A172 (cell line): ENCODE results near the gene GPR158. TPM values are rescaled to one million over a fixed set of nuclear protein-coding genes. Genes with fewer than 3 reads are reported as not detected.
"Not testable (repeated sequence)": the region's sequence is repeated elsewhere in the genome, so short reads cannot be mapped to it uniquely, and the experiment has no call there.

Experiments
- DNase-seq: peaks from one replicate; pipeline ENCODE4 v3.0.0-alpha.2; 2015; ENCODE audit warnings: low spot score
- total RNA-seq: library from RNA; depleted of rRNA; stranded (reverse); fragments of >200 nt; shearing (Covaris generic); gene quantifications from 2 replicates; pipeline ENCODE4 v1.2.3, GENCODE V29; 2014

GPR158 gene
- total RNA-seq, 1 experiment from 2014 or later = 7.1 TPM

DNA sequence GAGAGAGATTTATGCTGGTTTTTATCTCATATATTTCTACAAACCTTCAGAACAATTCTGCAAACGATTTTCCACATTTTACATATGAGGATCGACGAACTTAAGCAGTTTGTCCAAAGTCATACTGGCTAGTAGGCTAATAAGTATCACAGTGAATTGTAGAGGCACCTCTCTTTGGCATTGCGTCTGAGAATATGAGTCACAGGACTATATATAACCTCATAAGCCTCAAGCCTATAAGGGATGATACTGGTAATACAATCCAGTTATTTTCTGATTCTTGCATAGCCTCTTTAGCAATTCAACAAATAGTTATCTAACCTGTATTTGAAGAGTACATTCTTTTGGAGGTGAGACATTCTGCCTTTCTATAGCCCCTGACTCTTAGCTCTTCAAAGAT lies 129.8 kb downstream of the GPR158 start:
- DNase-seq = peak; percentile 25

- no peak for DNase-seq
Measured at GRCh38 chr10:25306386-25306785, 131.6 kb downstream of the GPR158 start.

GRCh38 chr10:25308278-25308677 lies 133.5 kb downstream of the GPR158 start:
- no peak for DNase-seq

- peak; percentile 31 for DNase-seq
Measured at GRCh38 chr10:25317596-25318211, 142.9 kb downstream of the GPR158 start.

GRCh38 chr10:25327273-25327672 lies 152.5 kb downstream of the GPR158 start:
- no peak for DNase-seq

DNA sequence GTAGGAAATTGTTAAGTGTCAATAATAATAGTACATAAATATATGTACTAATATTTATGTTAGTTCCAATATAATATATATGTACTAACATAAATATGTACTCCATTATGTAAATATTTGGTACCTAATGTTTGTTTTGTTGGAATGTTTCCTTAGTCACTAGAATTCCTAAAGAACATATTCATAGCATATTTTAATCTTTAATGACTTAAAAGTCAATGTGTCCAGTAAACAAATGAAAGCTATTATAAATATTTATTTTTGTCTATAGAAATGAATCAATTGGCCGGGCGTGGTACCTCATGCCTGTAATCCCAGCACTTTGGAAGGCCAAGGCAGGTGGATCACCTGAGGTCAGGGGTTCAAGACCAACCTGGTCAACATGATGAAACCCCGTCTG lies 153.6 kb downstream of the GPR158 start:
- no peak for DNase-seq

DNA sequence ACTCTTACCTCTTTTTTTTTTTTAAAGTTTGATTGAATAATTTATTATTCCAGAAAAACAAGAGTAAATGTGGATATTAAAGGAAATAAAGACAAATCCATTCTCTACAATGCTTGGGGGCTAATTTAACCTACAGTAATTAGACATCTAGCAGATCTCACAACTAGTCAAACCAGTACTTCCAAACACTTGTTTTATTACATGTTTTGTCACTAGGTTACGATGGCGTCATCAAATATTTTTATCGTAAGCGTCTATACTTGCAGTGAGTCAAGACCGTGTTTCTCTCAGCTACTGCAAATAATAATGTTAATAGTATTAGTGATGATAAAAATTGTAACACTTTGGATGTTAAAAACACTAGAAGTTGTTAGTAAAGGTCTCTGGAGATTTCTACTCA lies 154.8 kb downstream of the GPR158 start:
- DNase-seq = not testable (repeated sequence)

- DNase-seq = no peak
Measured at GRCh38 chr10:25334445-25334844, 159.6 kb downstream of the GPR158 start.

- no peak for DNase-seq
Measured at GRCh38 chr10:25336330-25336729, 161.5 kb downstream of the GPR158 start.

DNA sequence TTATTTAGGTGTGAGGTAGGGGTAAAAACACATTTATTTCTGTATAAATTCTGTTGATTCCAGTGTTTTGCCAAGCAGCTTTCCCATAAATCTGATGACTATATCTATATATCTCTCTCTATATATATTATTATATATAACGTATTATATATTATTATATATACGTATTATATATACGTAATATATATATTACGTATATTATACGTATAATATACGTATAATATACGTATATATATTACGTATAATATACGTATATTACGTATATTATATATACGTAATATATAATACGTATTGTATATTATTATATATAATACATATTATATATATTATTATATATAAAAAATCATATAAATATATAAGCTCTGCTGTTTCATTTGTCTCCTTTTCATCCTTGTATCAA lies 163.5 kb downstream of the GPR158 start:
- DNase-seq = no peak

- DNase-seq = no peak
Measured at GRCh38 chr10:25339966-25340365, 165.2 kb downstream of the GPR158 start.

DNA sequence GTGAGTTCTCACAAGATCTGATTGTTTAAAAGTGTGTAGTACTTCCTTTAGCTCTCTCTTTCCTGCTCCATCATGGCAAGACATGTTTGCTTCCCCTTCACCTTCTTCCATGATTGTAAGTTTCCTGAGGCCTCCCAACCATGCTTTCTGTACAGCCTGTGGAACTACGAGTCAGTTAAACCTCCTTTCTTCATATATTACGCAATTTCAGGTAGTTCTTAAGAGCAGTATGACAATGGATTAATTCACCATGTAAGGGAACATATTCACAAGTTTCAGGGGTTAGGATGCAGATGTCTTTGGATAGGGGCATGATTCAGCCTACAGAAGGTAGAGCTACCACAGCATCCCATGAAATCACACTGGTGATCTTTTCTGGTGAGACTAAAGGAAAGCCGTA lies 174.7 kb downstream of the GPR158 start:
- no peak for DNase-seq

DNA sequence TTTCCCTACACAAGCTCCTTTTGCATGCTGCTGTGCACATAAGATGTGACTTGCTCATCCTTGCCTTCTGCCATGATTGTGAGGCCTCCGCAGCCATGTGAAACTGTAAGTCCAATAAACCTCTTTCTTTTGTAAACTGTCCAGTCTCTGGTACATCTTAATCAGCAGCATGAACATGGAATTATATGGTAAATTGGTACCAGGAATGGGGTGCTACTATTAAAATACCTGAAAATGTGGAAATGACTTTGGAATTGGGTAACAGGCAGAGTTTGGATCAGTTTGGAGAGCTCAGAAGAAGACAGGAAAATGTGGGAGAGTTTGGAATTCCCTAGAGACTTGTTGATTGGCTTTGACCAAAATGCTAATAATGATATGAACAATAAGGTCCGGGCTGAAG lies 181.8 kb downstream of the GPR158 start:
- no peak for DNase-seq

GRCh38 chr10:25357269-25357668 lies 182.5 kb downstream of the GPR158 start:
- no peak for DNase-seq

DNA sequence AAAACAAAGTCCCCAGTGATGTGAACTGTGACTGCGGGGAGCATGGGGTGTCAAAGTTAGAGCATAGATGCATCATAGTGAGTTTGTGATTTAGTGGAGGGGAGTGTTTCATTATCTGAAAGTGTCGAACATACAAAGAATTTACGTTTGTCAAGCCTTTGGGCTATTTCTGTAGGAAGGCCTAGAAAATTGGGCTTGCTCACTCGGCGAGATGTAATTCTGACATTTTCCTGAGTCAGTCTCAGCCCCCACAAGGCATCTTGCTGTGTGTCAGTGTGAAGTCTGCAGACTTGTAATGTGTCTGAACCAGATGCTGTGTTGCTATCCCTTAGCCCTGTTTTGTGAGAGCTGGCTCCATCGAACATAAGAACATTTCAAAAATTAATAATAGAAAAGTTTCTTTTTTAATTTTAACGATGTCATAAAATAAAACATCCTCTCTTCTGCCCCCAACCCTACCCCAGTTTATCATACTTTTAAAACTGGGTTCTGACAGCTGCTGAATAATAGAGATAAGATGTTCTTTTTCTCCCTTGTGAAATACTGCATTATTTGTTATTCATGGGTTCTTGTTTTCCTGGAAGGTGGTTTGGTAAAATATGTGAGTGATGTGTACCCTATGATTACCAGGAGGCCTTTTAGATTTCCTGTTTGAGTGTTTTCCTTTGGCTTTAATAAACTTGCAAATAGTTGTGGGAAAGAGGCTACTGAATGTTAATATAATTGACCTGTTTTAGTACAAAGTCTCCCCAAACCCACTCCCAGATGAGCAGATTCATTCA lies 207.4 kb downstream of the GPR158 start:
- no peak for DNase-seq

DNA sequence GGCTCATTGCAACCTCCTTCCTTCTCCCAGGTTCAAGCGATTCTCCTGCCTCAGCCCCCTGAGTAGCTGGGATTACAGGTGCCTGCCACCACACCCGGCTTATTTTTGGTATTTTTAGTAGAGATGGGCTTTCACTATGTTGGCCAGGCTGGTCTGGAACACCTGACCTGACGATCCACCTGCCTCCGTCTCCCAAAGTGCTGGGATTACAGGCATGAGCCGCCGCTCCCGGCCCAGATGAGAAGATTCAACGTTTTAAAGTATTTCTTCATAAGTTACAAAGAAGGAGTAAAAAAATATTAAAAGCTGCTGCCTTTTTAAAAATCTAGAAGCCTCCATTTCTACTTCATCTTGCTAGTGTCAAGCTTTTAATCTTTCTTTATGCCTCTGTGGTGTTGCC lies 208.1 kb downstream of the GPR158 start:
- not testable (repeated sequence) for DNase-seq

DNA sequence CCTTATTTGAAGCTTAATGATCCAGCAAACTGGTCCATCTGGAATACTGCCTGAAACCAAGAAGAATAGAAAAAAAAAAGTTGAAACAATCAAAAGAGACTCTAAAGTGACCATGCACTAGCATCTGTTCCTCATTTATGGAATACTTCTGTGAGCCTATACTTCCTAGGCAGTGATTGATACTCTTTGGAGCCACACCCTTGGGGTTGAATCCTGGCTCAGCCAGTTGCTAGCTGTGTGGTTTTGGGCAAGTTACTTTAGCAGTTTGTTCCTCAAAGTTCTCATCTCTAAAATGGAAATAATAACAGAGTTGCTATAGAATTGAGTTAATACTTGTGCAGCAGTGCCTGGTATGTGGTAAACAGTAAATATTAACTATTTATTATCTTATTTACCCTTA lies 208.9 kb downstream of the GPR158 start:
- DNase-seq = no peak

DNA sequence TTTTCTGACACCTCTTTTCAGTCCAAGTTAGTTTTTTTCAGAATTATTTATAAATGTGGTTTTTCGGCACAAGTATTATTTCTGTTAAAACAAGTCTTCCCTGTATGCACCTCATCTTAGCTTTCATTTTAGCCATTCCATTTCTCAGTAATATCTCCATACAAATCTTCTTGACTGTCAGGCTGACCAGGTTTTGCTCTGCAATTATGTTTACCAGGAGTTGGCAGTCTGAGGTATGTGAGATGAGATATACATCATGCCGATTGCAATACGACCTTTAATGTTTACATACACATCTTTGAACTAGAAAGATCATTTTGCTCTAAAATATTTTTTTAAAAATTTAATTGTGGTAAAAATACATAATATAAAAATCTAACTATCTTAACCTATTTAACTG lies 209.8 kb downstream of the GPR158 start:
- no peak for DNase-seq

DNA sequence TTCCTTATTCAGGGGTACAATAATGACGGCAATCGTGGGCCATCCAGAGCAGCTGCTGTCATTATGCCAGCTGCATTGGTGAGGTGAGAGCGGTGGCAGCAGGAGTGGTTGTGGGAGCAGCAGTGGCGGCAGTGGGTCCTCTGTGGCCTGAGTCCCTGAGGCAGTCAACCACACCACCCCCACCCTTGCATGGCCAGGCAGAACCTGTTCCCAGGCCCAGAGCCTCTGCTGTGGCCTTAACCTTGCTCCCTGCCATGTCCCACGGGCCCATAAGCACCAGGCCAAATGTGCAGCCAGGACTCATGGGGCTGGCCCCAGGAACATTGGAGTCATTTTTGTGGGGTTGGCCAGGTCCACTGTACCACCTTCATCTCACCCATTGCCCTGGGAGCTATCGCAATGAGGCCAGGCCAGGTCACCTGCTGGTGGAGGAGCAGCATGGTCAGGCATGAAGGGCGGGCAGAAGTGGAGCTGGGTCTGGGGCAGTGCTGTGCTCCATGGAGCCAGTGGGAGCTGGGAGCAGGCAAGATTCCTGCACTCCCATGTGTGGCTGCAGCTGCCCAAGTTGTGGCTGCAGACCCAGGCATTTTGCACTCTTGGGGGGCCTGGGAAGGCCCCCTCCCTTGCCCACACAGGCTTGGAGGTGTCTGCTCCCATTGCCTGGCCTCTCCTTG lies 213.5 kb downstream of the GPR158 start:
- no peak for DNase-seq

DNA sequence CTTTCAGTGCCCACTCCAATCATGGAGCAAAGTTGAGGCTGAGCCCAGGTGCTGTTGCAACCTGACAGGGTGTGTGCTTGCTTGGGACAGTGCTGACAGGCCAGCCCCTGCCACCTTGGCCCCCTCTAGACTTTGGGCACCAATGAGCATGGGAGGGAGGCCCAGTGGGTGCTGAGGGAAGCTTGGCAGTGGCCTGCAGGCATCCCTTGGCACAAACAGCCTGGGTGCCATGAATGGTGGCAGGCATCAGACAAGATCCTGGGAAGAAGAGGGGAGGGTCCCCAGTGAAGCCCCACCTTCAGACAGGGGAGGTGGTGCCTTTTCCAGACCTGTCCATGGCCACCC lies 214.0 kb downstream of the GPR158 start:
- no peak for DNase-seq

GRCh38 chr10:25390733-25391132 lies 215.9 kb downstream of the GPR158 start:
- no peak for DNase-seq

GRCh38 chr10:25392132-25392531 lies 217.3 kb downstream of the GPR158 start:
- no peak for DNase-seq

DNA sequence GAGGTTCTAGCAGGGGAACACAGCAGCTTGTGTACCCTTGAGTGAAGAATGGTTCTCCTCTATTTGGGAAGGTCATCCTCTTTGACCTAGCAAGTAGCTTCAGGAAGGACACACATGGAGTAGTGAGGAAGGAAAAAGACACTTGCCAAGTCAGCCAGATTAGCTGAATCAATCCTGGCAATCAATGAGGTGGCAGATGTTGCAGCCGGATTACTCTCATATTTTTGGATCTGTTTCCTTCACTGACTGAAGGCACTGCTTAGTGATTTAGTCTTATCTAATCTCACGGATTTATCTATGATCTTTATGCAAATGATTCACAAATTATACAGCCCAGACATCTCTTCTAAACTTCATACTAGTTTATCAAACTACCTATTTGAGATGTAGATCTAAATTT lies 218.8 kb downstream of the GPR158 start:
- DNase-seq = no peak
